Uterus (tissue), 2 donors: ENCODE data around the gene ECM2.

Experiments used
- CTCF ChIP-seq, 4 experiments: fragments of 200-600 bp in 2 of 4; fragments of 450-650 bp in 2 of 4; sonication (generic) in 2 of 4; IDR thresholded peaks; one replicate each; pipeline ENCODE4 v1.5.1; 2016 to 2019; ENCODE audit warnings: antibody characterized with exemption in 4 of 4, mild to moderate bottlenecking in 2 of 4, moderate library complexity in 1 of 4
- POLR2A ChIP-seq, 2 donors: fragments of 450-650 bp; IDR thresholded peaks; one replicate each; pipeline ENCODE4 v1.6.1; 2016; ENCODE audit warnings: antibody characterized with exemption in 2 of 2, mild to moderate bottlenecking in 1 of 2, moderate library complexity in 1 of 2

DNA sequence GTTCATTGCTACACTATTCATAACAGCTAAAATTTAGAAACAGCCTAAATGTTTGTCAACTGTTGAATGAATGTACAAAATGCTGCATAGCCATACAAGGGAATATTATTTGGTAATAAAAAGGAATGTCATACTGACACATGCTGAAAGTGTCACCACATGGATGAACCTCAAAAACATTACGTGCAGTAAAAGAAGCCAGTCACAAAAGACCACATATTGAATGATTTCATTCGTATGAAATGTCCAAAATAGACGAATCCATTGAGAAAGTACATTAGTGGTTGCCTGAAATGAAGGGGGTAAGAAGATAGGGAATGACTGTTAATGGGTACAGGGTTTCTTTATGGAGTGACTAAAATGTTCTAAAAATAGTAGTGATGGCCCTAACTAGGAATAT lies 11.6 kb upstream of the ECM2 start:
- TF ChIP-seq POLR2A (IDR thresholded peaks at IDR 0.05), result no peak
- no peak for TF ChIP-seq CTCF (IDR thresholded peaks at IDR 0.05)
